VCaP (cell line): Measurements from ENCODE around the gene SULT6B1.

ENCODE experiments used
- H3K27ac ChIP-seq: fragments of 450-650 bp; 2 replicates; pipeline ENCODE4 v1.5.1; 2017
- TF ChIP-seq, protein P1 (sequence below): fragments of 450-650 bp; conservative IDR thresholded peaks from 2 replicates; pipeline ENCODE4 v1.5.1; 2017; ENCODE audit warnings: mild to moderate bottlenecking, moderate library complexity

Gene SULT6B1

DNA sequence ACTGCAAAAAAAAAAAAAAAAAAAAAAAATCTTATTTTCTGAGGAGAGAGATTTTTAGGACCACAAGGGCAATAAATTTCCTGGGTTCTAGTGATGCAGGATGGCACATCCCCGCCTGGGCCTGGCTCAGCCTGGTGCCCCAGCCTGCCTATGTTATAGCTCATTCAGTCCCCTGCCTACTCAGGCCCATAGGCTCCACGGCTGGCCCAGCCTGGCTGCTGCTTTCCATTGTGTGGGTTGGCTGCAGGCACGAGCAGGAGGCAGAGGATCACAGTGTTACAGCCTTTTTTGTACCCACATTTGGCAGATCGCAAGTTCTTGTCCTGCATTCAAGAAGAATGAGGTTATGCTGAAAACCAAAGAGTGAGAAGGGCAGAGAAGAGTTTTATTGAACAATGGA is 2.8 kb upstream of the SULT6B1 start:
- no peak overlapping the region for H3K27ac ChIP-seq
- TF ChIP-seq, protein P1, sequence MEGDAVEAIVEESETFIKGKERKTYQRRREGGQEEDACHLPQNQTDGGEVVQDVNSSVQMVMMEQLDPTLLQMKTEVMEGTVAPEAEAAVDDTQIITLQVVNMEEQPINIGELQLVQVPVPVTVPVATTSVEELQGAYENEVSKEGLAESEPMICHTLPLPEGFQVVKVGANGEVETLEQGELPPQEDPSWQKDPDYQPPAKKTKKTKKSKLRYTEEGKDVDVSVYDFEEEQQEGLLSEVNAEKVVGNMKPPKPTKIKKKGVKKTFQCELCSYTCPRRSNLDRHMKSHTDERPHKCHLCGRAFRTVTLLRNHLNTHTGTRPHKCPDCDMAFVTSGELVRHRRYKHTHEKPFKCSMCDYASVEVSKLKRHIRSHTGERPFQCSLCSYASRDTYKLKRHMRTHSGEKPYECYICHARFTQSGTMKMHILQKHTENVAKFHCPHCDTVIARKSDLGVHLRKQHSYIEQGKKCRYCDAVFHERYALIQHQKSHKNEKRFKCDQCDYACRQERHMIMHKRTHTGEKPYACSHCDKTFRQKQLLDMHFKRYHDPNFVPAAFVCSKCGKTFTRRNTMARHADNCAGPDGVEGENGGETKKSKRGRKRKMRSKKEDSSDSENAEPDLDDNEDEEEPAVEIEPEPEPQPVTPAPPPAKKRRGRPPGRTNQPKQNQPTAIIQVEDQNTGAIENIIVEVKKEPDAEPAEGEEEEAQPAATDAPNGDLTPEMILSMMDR, result no peak

DNA sequence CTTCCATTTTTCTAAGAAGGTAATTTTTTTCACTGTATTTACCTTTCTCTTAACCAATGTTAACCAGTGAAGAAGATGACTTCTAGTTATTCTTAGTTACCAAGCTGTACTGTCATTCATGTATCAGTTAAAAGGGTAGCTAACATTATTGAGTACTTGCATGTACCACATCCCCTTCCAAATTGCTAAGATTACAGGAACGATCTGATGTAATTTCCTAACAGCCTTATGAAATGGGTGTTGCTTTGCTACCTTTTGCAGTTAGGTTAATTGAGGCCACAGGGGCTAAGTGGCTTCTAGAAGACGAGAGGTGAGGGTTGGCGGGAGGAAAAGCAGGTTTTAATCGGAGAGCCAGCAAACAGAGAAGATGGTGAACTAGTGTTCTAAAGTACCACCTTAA is 1.8 kb upstream of the SULT6B1 start:
- H3K27ac ChIP-seq, result no peak overlapping the region
- TF ChIP-seq, protein P1, result no peak

DNA sequence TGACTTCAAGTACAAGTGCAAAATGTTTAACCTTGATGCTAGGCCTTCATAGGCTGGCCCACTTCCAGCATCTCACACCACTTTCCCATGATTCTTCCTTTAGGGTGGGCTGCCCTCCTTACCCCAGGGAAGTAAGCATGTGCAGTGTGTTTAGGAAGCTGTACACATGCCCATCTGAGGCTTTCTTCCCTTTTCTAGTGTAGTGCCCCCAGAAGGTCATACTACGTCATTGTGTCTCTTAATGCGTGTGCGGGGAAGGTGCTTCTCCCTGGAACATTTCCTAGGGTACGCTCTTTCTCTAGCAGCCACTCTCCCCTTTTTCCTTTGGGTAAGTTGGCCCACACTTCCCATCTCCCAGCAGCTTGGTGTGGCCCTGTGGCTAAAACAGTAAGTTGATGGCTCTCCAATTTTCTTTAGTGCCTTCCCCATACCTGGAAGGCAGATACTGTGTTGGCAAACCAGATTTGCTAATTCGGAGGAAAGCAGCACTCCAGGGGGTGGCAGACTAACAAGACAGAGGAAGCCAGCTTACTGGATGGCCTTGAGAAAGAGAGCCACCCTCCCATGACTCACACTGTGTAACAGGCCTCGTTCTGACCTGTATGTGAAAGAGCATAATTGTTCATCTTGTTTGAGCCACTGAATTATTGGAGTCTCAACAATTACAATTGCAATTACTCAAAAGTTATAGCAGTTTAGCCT is 1.1 kb upstream of the SULT6B1 start:
- H3K27ac ChIP-seq, result no peak overlapping the region
- TF ChIP-seq, protein P1, result no peak

DNA sequence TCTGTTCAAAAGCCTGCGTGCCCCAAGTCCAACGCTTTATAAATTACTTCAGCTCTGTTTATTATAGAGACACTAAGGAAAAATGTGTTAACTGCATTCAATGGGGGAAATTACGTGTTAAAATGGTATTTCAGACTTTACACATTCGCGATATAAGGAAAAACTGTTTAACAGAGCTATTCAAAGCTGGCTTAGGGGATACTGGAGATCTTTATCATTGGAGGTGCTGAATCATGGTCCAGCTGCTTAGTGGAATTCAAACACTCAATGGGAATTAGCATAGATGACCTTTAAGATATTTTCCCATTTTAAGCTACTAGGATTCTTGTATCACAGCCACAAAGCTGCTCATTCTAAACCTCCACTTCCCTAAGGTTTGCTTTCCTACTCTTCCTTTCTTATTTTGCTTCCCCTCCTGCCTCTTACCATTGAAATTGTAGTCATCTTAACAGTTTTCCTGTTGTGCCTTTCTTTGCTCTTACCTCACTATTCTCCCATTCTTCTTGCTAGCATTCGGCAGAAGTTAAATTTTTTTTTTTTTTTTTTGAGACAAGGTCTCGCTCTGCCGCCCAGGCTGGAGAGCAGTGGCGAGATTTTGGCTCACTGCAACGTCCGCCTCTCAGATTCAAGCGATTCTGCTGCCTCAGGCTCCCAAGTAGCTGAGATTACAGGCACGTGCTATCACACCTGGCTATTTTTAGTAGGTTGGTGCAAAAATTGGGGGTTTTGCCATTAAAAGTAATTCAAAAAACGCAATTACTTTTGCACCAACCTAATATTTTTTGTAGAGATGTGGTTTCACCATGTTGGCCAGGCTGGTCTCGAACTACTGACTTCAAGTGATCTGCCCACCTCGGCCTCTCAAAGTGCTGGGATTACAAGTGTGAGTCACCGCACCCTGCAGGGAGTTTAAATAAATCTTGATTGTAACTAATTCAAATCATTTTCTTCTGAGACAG is 6.5 kb downstream of the SULT6B1 start:
- TF ChIP-seq, protein P1, result no peak
- no peak overlapping the region for H3K27ac ChIP-seq

DNA sequence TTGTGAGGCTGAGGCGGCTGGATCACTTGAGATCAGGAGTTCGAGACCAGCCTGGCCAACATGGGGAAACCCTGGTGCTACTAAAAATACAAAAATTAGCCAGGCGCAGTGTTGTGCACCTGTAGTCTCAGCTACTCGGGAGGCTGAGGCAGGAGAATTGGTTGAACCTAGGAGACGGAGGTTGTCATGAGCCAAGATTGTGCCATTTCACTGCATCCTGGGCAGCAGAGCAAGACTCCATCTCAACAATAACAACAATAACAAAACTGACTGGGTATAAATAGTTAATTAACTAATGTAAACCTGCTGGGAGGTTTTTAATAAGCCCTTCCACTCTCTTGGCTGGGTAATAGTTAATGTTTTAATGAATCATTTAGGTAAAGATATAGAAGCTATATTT is 7.8 kb downstream of the SULT6B1 start:
- TF ChIP-seq, protein P1, result no peak
- H3K27ac ChIP-seq, result no peak overlapping the region

DNA sequence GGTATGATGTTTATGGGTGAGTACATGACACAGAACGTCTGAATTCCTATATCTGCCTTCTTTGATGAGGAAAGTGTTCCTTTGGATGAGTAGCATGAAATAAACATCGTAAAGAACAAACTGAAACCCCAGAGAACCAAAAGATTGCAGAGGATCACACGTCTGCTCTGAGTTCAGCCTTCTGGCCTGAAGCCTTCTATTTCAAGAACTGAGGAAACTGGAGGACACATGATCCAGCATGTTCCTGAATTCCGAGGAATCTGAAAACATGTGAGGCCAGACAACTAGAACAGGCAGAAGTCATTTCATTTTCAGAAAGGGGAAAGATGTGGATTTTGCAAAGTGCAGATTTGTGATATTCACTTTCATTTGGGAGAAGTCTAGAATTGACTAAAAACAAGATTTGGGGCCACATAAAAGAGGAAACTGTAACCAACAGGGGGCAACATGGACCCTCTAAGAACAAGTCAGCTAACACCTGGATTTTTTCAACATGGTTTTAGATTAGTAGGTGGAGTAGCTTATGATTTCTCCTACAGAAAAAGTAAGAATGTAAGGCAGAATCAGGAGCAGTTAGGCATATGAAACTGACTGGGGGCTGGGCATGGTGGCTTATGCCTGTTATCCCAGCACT is 8.3 kb downstream of the SULT6B1 start:
- TF ChIP-seq, protein P1, result no peak
- no peak overlapping the region for H3K27ac ChIP-seq

DNA sequence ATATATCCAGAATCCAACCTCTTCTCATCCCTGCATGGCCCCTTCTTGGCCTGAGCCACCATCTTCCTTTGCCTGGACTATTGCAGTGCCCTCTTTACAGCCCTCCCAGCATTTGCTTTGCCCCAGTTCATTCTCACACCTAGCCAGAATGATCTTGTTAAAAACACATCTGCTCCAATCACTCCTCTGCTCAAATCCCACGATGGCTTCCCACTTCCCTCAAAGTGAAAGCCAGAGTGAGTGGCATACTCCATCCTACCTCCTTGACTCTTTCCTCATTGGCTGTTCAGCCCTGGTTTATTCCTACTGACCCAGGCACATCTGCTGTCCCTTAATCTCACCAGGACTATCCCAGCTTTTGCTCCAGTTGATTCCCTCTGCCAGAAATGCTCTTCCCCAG is 14.7 kb downstream of the SULT6B1 start:
- H3K27ac ChIP-seq, result no peak overlapping the region
- TF ChIP-seq, protein P1, result no peak
